MCF 10A (cell line): ENCODE data around the gene PRSS33. TPM values are rescaled to one million over a fixed set of nuclear protein-coding genes. Genes with fewer than 3 reads are reported as not detected.

Experiments
- BruUV-seq: library from RNA; stranded (reverse); fragments of 400-500 nt; replicated peaks from 2 replicates; lab custom pipeline; 2021; lab: Mats Ljungman, UMichigan
- CTCF ChIA-PET: fragments of 300-600 bp; sonication (Branson Sonifier 250); formaldehyde crosslinking; extraction: SDS; loops from one replicate; lab custom pipeline; 2021; ENCODE audit warnings: antibody characterized with exemption, inconsistent platforms; lab: Yijun Ruan, JAX
- POLR2A ChIA-PET: fragments of 300-600, 350-650 bp; sonication (Branson Sonifier 250); formaldehyde crosslinking; extraction: SDS; loops from one replicate; lab custom pipeline; 2020; ENCODE audit warnings: antibody characterized with exemption, inconsistent platforms; lab: Yijun Ruan, JAX
- DNase-seq: peaks from one replicate; pipeline ENCODE4 v3.0.0-alpha.2; 2018; ENCODE audit not compliant: unreplicated experiment
- H3K27ac Mint-ChIP-seq: one replicate; pipeline ENCODE4 v1.8.0; 2022; ENCODE audit warnings: mild to moderate bottlenecking, low read depth, mixed read lengths; ENCODE audit not compliant: unreplicated experiment
- H3K27me3 Mint-ChIP-seq: one replicate; pipeline ENCODE4 v1.8.0; 2022; ENCODE audit warnings: mixed read lengths; ENCODE audit not compliant: insufficient read depth, unreplicated experiment
- H3K36me3 Mint-ChIP-seq: one replicate; pipeline ENCODE4 v1.8.0; 2022; ENCODE audit warnings: mild to moderate bottlenecking, moderate library complexity, mixed read lengths; ENCODE audit not compliant: insufficient read depth, unreplicated experiment
- H3K4me1 Mint-ChIP-seq: one replicate; pipeline ENCODE4 v1.8.0; 2022; ENCODE audit warnings: mixed read lengths; ENCODE audit not compliant: insufficient read depth, unreplicated experiment
- H3K4me3 Mint-ChIP-seq: one replicate; pipeline ENCODE4 v1.8.0; 2022; ENCODE audit warnings: mild to moderate bottlenecking, moderate library complexity, mixed read lengths; ENCODE audit not compliant: unreplicated experiment
- H3K9me3 Mint-ChIP-seq: one replicate; pipeline ENCODE4 v1.8.0; 2022; ENCODE audit warnings: mixed read lengths; ENCODE audit not compliant: unreplicated experiment
- intact Hi-C: fragments of 100-400 bp; cut with micrococcal nuclease; formaldehyde crosslinking; loops from 2 replicates; pipeline ENCODE4 v1.14.1; 2022
- total RNA-seq: library from RNA; stranded (reverse); gene quantifications from 2 replicates; pipeline ENCODE4 v1.2.3, GENCODE V29; 2022
- TF ChIP-seq, protein P1 (sequence below): fragments of 200-600 bp; IDR thresholded peaks from one replicate; pipeline ENCODE4 v1.8.0; 2022; ENCODE audit warnings: antibody characterized with exemption, mild to moderate bottlenecking; ENCODE audit not compliant: unreplicated experiment

The PRSS33 gene
- total RNA-seq, 1 experiment from 2014 or later, result not detected

DNA sequence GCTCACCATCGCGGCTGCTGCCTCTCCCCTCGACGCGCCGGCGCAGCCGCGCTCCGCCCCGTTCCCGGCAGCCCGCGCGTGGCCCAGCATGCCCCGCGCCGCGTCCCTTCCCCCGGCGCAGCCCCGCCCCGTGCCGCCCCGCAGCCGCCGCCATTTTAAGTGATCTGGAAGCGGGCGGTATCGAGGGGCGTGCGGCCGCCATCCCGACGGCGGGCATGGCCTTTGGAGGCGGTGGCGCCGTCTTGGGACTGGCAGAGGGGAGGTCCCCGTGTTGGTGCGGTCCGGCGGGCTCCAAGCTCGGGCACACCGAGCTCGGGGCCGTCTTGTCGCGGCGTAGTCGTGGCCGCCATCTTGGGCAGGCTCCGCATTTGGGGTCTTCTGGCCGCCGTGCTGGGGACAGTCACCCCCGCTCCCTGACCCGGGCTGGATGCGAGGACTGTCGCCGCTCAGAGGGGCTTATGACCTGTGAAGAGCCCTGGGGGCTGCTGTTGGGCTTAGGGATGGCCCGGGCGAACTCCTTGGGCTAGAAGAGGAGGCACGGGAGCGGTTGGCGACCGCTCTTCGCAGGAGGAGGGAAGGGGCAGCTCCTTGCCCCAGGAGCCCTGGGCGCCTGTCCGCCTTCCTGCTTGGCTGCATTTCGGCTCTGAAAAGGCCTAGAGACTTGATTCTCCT lies 10.0 kb downstream of the PRSS33 start, which contains the start of gene ELOB:
Gene ELOB, minus strand, starts transcription at position 50 of the 672 bp plus-strand sequence. Its CDS starts 41 bp downstream, at position 9.
- Mint-ChIP-seq H3K27ac (peak within 1 kb of the TSS; percentile 96), H3K4me1 (peaks cover 19% of the 10 kb centered on the region), H3K27me3 (no peaks in the 10 kb centered on the region), H3K36me3 (peaks cover 40% of the 10 kb centered on the region), H3K9me3 (no peaks in the 10 kb centered on the region), H3K4me3 (peak within 1 kb of the TSS; percentile 96)
- TF ChIP-seq, protein P1, sequence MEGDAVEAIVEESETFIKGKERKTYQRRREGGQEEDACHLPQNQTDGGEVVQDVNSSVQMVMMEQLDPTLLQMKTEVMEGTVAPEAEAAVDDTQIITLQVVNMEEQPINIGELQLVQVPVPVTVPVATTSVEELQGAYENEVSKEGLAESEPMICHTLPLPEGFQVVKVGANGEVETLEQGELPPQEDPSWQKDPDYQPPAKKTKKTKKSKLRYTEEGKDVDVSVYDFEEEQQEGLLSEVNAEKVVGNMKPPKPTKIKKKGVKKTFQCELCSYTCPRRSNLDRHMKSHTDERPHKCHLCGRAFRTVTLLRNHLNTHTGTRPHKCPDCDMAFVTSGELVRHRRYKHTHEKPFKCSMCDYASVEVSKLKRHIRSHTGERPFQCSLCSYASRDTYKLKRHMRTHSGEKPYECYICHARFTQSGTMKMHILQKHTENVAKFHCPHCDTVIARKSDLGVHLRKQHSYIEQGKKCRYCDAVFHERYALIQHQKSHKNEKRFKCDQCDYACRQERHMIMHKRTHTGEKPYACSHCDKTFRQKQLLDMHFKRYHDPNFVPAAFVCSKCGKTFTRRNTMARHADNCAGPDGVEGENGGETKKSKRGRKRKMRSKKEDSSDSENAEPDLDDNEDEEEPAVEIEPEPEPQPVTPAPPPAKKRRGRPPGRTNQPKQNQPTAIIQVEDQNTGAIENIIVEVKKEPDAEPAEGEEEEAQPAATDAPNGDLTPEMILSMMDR, result no peak
- intact Hi-C loops, result loop anchor here (2.0 kb wide), 1 partner anchor 91 kb away; no protein-coding TSS in a partner anchor
- CTCF ChIA-PET, result interaction anchor here (1.6 kb wide), 1 partner anchor 91 kb away, joined by 6 read pairs; no protein-coding TSS in a partner anchor
- POLR2A ChIA-PET, result interaction anchor here (0.6 to 6.5 kb wide), 15 partner anchors 10 to 382 kb away, joined by 3 to 79 read pairs (median 4); partner anchors contain the start of genes FLYWCH2, KCTD5 and SRRM2
- BruUV-seq, result TSS peak; percentile 70
- peak; percentile 83 for DNase-seq

DNA sequence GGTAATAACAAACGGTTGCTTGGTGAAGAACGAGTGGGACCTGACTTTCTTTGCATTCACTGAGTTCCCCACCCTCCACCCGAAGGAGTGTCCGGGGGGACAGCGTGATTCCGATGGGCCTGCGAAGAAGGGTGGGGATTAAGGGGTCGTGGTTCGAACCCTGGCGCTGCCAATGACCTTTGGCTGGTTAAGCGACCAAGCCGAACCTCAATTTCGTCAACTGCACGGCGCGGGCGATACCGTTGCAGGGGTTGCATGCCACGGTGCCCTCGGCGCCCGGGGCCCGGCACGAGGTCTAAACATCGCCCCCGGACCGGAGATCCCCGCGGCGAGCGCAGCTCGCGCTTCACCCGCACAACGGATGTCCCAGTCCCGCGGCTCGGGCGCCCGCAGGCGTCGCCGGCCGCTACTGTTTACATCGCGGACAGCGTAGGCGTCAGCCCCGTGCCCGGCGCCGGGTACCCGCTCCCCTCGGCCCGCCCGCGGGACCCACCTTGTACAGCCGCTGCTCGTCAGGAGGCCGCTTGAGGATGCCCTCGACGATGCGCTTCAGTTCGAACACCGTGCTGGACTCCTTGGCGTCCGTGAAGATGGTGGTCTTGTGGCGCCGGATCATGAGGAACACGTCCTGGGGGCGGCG lies 10.7 kb downstream of the PRSS33 start:
- Mint-ChIP-seq H3K27ac (peak overlapping the region; percentile 96), H3K27me3 (no peaks in the 10 kb centered on the region), H3K4me3 (peak overlapping the region; percentile 96), H3K36me3 (peaks cover 46% of the 10 kb centered on the region), H3K4me1 (peaks cover 24% of the 10 kb centered on the region), H3K9me3 (no peaks in the 10 kb centered on the region)
- BruUV-seq, result TSS peak; percentile 25
- TF ChIP-seq, protein P1, result no peak
- ChIA-PET CTCF (interaction anchor here (0.6 to 1.1 kb wide), 3 partner anchors 63 to 136 kb away, joined by 3 read pairs; no protein-coding TSS in a partner anchor), POLR2A (interaction anchor here (0.6 to 6.5 kb wide), 19 partner anchors 9 to 139 kb away, joined by 3 to 79 read pairs (median 4); partner anchors contain the start of genes FLYWCH2, KCTD5, PRSS22 and SRRM2)
- intact Hi-C loops, result loop anchor here (2.0 kb wide), 1 partner anchor 92 kb away; no protein-coding TSS in a partner anchor
- DNase-seq, result no peak

DNA sequence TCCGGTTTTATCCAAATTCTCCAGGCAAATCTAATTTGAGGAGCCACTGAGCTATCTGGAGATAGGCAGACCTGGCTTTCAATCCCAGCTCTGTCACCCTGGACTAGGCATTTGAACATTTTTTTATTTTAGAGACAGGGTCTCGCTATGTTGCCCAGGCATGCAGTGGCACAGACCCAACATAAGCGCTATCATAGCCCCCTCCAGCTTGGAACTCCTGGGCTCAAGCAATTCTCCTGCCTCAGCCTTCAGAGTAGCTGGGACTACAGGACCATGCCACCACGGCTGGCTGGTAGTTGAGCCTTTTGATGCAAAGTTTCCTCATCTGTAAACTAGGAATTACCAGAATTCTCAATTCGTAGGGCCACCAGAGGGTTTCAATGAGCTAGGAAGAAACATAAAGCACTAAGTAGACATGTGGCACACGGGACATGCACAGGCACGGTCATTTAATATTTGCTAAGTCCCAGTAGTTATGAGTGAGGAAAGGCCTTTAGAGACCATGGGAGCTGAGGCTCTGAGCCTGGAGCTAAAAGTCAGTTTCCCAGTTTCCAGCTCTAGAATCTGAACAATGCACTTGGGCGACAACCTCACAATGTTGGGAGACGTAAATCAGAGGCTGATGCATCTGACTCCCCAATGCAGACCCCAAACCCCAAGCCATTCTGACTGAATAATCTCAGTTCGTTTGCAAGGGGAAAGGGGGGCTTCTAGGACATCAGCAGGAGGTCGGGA lies 11.4 kb downstream of the PRSS33 start:
- no TSS peak for BruUV-seq

More for the DNA sequence above, 11.4 kb downstream of the PRSS33 start:
- H3K36me3 Mint-ChIP-seq, result peaks cover 52% of the 10 kb centered on the region
- ChIA-PET POLR2A (interaction anchor here (0.6 to 6.5 kb wide), 15 partner anchors 8 to 140 kb away, joined by 3 to 79 read pairs (median 3); partner anchors contain the start of genes FLYWCH2, KCTD5, PRSS22 and SRRM2), CTCF (interaction anchor here (0.6 to 1.1 kb wide), 3 partner anchors 64 to 137 kb away, joined by 3 read pairs; no protein-coding TSS in a partner anchor)
- peak overlapping the region; percentile 96 for H3K27ac Mint-ChIP-seq
- TF ChIP-seq, protein P1, result no peak
- peaks cover 24% of the 10 kb centered on the region for H3K4me1 Mint-ChIP-seq
- peak overlapping the region; percentile 96 for H3K4me3 Mint-ChIP-seq
- no peaks in the 10 kb centered on the region for H3K9me3 Mint-ChIP-seq
- intact Hi-C loops, result loop anchor here (2.0 kb wide), 1 partner anchor 93 kb away; no protein-coding TSS in a partner anchor
- no peak for DNase-seq
- no peaks in the 10 kb centered on the region for H3K27me3 Mint-ChIP-seq
